ENCODE measurements around the gene APBA2. TPM values are rescaled to one million over a fixed set of nuclear protein-coding genes. Genes with fewer than 3 reads are reported as not detected.

The APBA2 gene
- total RNA-seq, 4 donors from 2014 or later, result 1.6 to 8.2 (median 2.5) TPM

DNA sequence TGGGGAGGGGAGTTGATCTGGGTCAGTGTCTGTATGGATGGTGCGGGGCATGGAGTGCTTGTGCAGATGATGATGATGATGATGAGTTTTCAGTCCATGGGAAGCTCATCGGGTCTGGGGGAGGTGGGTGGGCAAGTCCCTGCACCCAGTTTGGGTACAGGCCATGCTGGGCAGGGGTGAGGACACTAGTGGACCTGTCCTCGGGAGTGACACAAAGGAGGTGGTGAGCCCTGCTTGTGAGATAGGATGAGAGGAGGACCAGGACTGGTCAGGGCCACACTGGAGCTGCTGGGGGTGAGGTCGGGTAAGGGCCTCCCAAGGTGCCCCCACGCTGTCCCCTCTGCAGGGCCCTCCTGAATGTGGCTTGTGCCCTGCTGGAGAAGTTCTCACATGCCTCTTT, 177.9 kb downstream of the APBA2 start:
- Histone ChIP-seq H3K9me3 (no peaks in the 10 kb centered on the region), H3K4me3 (no peak overlapping the region), H3K27me3 (no peaks in the 10 kb centered on the region), H3K27ac (no peak overlapping the region), H3K4me1 (no peaks in the 10 kb centered on the region), H3K36me3 (no peaks in the 10 kb centered on the region)
- 78 to 100% methylated on average over 1 to 5 of the region's 5 CpGs for WGBS, 2 donors (ENCODE audit: low coverage in 1 of 2)
- no peak for DNase-seq
- intact Hi-C loops (cut with DNase I; ENCODE audit: low total_unique reads) (loop anchor here (10.0 kb wide), 1 partner anchor 1329 kb away; no protein-coding TSS in a partner anchor), in situ Hi-C loops (cut with MboI; ENCODE audit: low pct_ligation_motif_present in 1 of 4, low pct_unique_long_range_greater_than_20kb in 1 of 4, low sequenced_read_pairs in 3 of 4) (no loop called here)
- TF ChIP-seq, protein P1, sequence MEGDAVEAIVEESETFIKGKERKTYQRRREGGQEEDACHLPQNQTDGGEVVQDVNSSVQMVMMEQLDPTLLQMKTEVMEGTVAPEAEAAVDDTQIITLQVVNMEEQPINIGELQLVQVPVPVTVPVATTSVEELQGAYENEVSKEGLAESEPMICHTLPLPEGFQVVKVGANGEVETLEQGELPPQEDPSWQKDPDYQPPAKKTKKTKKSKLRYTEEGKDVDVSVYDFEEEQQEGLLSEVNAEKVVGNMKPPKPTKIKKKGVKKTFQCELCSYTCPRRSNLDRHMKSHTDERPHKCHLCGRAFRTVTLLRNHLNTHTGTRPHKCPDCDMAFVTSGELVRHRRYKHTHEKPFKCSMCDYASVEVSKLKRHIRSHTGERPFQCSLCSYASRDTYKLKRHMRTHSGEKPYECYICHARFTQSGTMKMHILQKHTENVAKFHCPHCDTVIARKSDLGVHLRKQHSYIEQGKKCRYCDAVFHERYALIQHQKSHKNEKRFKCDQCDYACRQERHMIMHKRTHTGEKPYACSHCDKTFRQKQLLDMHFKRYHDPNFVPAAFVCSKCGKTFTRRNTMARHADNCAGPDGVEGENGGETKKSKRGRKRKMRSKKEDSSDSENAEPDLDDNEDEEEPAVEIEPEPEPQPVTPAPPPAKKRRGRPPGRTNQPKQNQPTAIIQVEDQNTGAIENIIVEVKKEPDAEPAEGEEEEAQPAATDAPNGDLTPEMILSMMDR (IDR thresholded peaks at IDR 0.05), result no peak
- no peak for TF ChIP-seq EP300 (IDR thresholded peaks at IDR 0.05; ENCODE audit: low read depth)
- no peak for TF ChIP-seq POLR2A (IDR thresholded peaks at IDR 0.05)
- TF ChIP-seq POLR2AphosphoS5 (IDR thresholded peaks at IDR 0.05), result no peak

DNA sequence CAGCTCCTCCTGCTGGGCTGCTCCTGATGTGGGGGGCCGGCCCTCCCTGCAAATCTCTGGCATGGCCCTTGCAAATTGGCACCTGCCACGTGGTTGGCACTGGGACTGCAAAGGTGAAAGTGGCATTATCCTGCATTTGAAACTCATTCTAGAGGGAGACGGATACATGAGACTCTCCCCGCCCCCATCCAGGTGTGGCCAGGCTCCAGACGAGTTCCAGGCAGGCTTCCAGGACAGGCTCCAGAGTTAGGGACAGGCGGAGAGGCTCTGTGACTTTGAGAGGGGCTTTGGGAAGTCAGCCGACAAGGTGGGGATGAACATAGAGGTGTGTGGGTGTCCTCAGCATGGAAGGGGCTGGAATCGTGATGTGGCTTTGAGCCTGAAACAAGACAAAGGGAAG, 178.5 kb downstream of the APBA2 start:
- no peak for DNase-seq
- no peaks in the 10 kb centered on the region for H3K36me3 ChIP-seq
- H3K9me3 ChIP-seq, result no peaks in the 10 kb centered on the region
- no peaks in the 10 kb centered on the region for H3K4me1 ChIP-seq
- no peak overlapping the region for H3K4me3 ChIP-seq
- intact Hi-C loops (cut with DNase I; ENCODE audit: low total_unique reads) (loop anchor here (10.0 kb wide), 1 partner anchor 1329 kb away; no protein-coding TSS in a partner anchor), in situ Hi-C loops (cut with MboI; ENCODE audit: low pct_ligation_motif_present in 1 of 4, low pct_unique_long_range_greater_than_20kb in 1 of 4, low sequenced_read_pairs in 3 of 4) (no loop called here)
- no peak overlapping the region for H3K27ac ChIP-seq
- no peak for TF ChIP-seq EP300 (IDR thresholded peaks at IDR 0.05; ENCODE audit: low read depth)
- no peaks in the 10 kb centered on the region for H3K27me3 ChIP-seq
- WGBS, 2 donors (ENCODE audit: low coverage in 1 of 2), result 72 to 86% methylated on average over 1 to 8 of the region's 8 CpGs

- H3K27ac ChIP-seq, result no peak overlapping the region
- 95 to 97% methylated on average over 7 to 8 of the region's 8 CpGs for WGBS, 2 donors (ENCODE audit: low coverage in 1 of 2)
These were observed 179.0 kb downstream of the APBA2 start for GRCh38 chr15:29064731-29065130.

GRCh38 chr15:29065571-29065970, 179.8 kb downstream of the APBA2 start:
- Histone ChIP-seq H3K27me3 (no peaks in the 10 kb centered on the region), H3K27ac (no peak overlapping the region), H3K36me3 (no peaks in the 10 kb centered on the region), H3K4me3 (no peak overlapping the region), H3K4me1 (no peaks in the 10 kb centered on the region), H3K9me3 (no peaks in the 10 kb centered on the region)
- 81% methylated on average over 5 of the region's 5 CpGs; no CpG with 5 or more reads in 1 of the 2 donors for WGBS, 2 donors (ENCODE audit: low coverage in 1 of 2)
- in situ Hi-C loops (cut with MboI; ENCODE audit: low pct_ligation_motif_present in 1 of 4, low pct_unique_long_range_greater_than_20kb in 1 of 4, low sequenced_read_pairs in 3 of 4) (no loop called here), intact Hi-C loops (cut with DNase I; ENCODE audit: low total_unique reads) (loop anchor here (10.0 kb wide), 1 partner anchor 1331 kb away; no protein-coding TSS in a partner anchor)
- no peak for DNase-seq
- TF ChIP-seq POLR2AphosphoS5 (IDR thresholded peaks at IDR 0.05) (no peak), POLR2A (IDR thresholded peaks at IDR 0.05) (no peak), EP300 (IDR thresholded peaks at IDR 0.05; ENCODE audit: low read depth) (no peak)
- TF ChIP-seq, protein P1 (IDR thresholded peaks at IDR 0.05), result no peak

More at GRCh38 chr15:29064731-29065130, 179.0 kb downstream of the APBA2 start:
- no peaks in the 10 kb centered on the region for H3K27me3 ChIP-seq
- no peaks in the 10 kb centered on the region for H3K9me3 ChIP-seq
- H3K36me3 ChIP-seq, result no peaks in the 10 kb centered on the region
- no peak overlapping the region for H3K4me3 ChIP-seq
- DNase-seq, result no peak
- in situ Hi-C loops (cut with MboI; ENCODE audit: low pct_ligation_motif_present in 1 of 4, low pct_unique_long_range_greater_than_20kb in 1 of 4, low sequenced_read_pairs in 3 of 4), result no loop called here
- intact Hi-C loops (cut with DNase I; ENCODE audit: low total_unique reads), result loop anchor here (10.0 kb wide), 1 partner anchor 1330 kb away; no protein-coding TSS in a partner anchor
- no peaks in the 10 kb centered on the region for H3K4me1 ChIP-seq
- TF ChIP-seq POLR2AphosphoS5 (IDR thresholded peaks at IDR 0.05) (no peak), POLR2A (IDR thresholded peaks at IDR 0.05) (no peak), EP300 (IDR thresholded peaks at IDR 0.05; ENCODE audit: low read depth) (no peak)
- TF ChIP-seq, protein P1 (IDR thresholded peaks at IDR 0.05), result no peak

- no peaks in the 10 kb centered on the region for H3K27me3 ChIP-seq
- H3K27ac ChIP-seq, result no peak overlapping the region
- no peak for DNase-seq
- no peaks in the 10 kb centered on the region for H3K9me3 ChIP-seq
- TF ChIP-seq EP300 (IDR thresholded peaks at IDR 0.05; ENCODE audit: low read depth), result no peak
- TF ChIP-seq POLR2AphosphoS5 (IDR thresholded peaks at IDR 0.05), result no peak
- TF ChIP-seq, protein P1 (IDR thresholded peaks at IDR 0.05), result no peak
- no peak for TF ChIP-seq POLR2A (IDR thresholded peaks at IDR 0.05)
- no peaks in the 10 kb centered on the region for H3K4me1 ChIP-seq
- intact Hi-C loops (cut with DNase I; ENCODE audit: low total_unique reads), result loop anchor here (10.0 kb wide), 1 partner anchor 1332 kb away; no protein-coding TSS in a partner anchor
- in situ Hi-C loops (cut with MboI; ENCODE audit: low pct_ligation_motif_present in 1 of 4, low pct_unique_long_range_greater_than_20kb in 1 of 4, low sequenced_read_pairs in 3 of 4), result no loop called here
- 74 to 100% methylated on average over 3 to 5 of the region's 5 CpGs for WGBS, 2 donors (ENCODE audit: low coverage in 1 of 2)
- H3K4me3 ChIP-seq, result no peak overlapping the region
- no peaks in the 10 kb centered on the region for H3K36me3 ChIP-seq
These were observed 180.5 kb downstream of the APBA2 start for GRCh38 chr15:29066310-29066709.

Measured in transverse colon (tissue), 4 donors.